HepG2 (cell line): ENCODE data around the gene MIA. TPM values are rescaled to one million over a fixed set of nuclear protein-coding genes. Genes with fewer than 3 reads are reported as not detected.
A peak's percentile ranks its signal among the peaks of the same experiment; 100 is the strongest.

ENCODE experiments used
- ARID3A ChIP-seq: IDR thresholded peaks from 2 replicates; pipeline ENCODE4 v1.6.1; 2012; ENCODE audit warnings: low read depth, low read length, improper control_type of control experiment
- ETS1 ChIP-seq: sonication (generic); formaldehyde crosslinking; IDR thresholded peaks from 2 replicates; pipeline ENCODE4 v1.4.0; 2020; ENCODE audit warnings: missing genetic modification reagents
- FOXA3 ChIP-seq: IDR thresholded peaks from 2 replicates; pipeline ENCODE4 v1.6.1; 2016; ENCODE audit warnings: missing genetic modification reagents, missing compliant biosample characterization
- HMGXB4 ChIP-seq, 2 experiments: sonication (generic) in 1 of 2; formaldehyde crosslinking in 1 of 2; IDR thresholded peaks; 2 replicates each; pipeline versions ENCODE4 v1.4.0 to v1.6.1; 2018 to 2020; ENCODE audit warnings: missing genetic modification reagents in 2 of 2, borderline replicate concordance in 1 of 2, low read depth in 1 of 2, mild to moderate bottlenecking in 1 of 2, missing biosample characterization in 1 of 2
- HNRNPL ChIP-seq: fragments of 200-400 bp; formaldehyde crosslinking; IDR thresholded peaks from 2 replicates; pipeline ENCODE4 v1.6.1; 2017; ENCODE audit warnings: mild to moderate bottlenecking, low read depth, low read length
- LCORL ChIP-seq, 2 experiments: fragments of 450-650 bp in 1 of 2; sonication (generic) in 1 of 2; formaldehyde crosslinking in 1 of 2; IDR thresholded peaks; 2 replicates each; pipeline versions ENCODE4 v1.5.0 to v1.6.1; 2017 to 2020; ENCODE audit warnings: antibody characterized with exemption in 1 of 2, missing genetic modification reagents in 1 of 2
- MAX ChIP-seq: IDR thresholded peaks from 2 replicates; pipeline ENCODE4 v1.6.1; 2012; ENCODE audit warnings: inconsistent platforms
- MNT ChIP-seq: fragments of 450-650 bp; IDR thresholded peaks from 2 replicates; pipeline ENCODE4 v1.6.1; 2016
- SP5 ChIP-seq: IDR thresholded peaks from 2 replicates; pipeline ENCODE4 v1.6.1; 2016; ENCODE audit warnings: low read depth, borderline replicate concordance
- ZBTB25 ChIP-seq: IDR thresholded peaks from 2 replicates; pipeline ENCODE4 v1.6.1; 2018; ENCODE audit warnings: missing genetic modification reagents
- polyA plus RNA-seq, 8 experiments: library from polyadenylated mRNA; depleted of rRNA in 3 of 8; stranded (reverse) in 7 of 8; unstranded in 1 of 8; fragments of >200 nt; fragmentation: Illumina TruSeq in 4 of 8; extraction: Trizol in 4 of 8; gene quantifications; 2 replicates each; pipeline versions ENCODE4 v1.2.1 to v1.2.3, GENCODE V29; 2011 to 2016; ENCODE audit warnings: low read depth in 4 of 8, missing spikeins in 1 of 8, mixed read lengths in 1 of 8; ENCODE audit not compliant: insufficient read depth in 1 of 8
- total RNA-seq, 5 experiments: library from RNA; depleted of rRNA; stranded (reverse); fragments of >200 nt; fragmentation: Illumina TruSeq; extraction: Trizol; gene quantifications; 2 replicates each; pipeline ENCODE4 v1.2.3, GENCODE V29; 2016; ENCODE audit warnings: low read depth in 1 of 5

The MIA gene
- total and polyA plus RNA-seq, 2 of the 13 experiments (the other 11 are each of a cell fraction or from before 2014, with no cell fraction given): 0.61 TPM; not detected in 1

- peak; percentile 48; the same call in 1 of the 2 replicates for TF ChIP-seq FOXA3 (CRISPR knock-in tag)
- TF ChIP-seq HNRNPL: 0 out of 2 replicates have a peak, but pooled peaks have one; percentile 22
- TF ChIP-seq MNT: peak; percentile 98
- TF ChIP-seq HMGXB4 (CRISPR knock-in tag; IDR thresholded peaks at IDR 0.05; ENCODE audit: borderline replicate concordance in 1 of 2, low read depth in 1 of 2): peak in 1 of 2 experiments; percentile 54; a peak in 1 of 4 replicates
- 0 out of 2 replicates have a peak, but pooled peaks have one; percentile 6 for TF ChIP-seq ARID3A
- peak; percentile 91 for TF ChIP-seq MAX
- TF ChIP-seq LCORL (IDR thresholded peaks at IDR 0.05): peak; percentile 86
- peak; percentile 10; the same call in 1 of the 2 replicates for TF ChIP-seq LCORL (CRISPR knock-in tag; IDR thresholded peaks at IDR 0.05)
- peak; percentile 31; the same call in 1 of the 2 replicates for TF ChIP-seq ZBTB25 (CRISPR knock-in tag)
- TF ChIP-seq SP5 (CRISPR knock-in tag): peak; percentile 95
- TF ChIP-seq ETS1: no peak
These were observed 25.1 kb upstream of the MIA start, which contains the start of gene ACTMAP (continued) for GRCh38 chr19:40750058-40750873.
